Brain pericyte (primary cell): Measurements from ENCODE around the gene TP53I11.

Experiments used
- DNase-seq: peaks from one replicate; pipeline ENCODE4 v3.0.0-alpha.2; 2012; ENCODE audit warnings: low read depth, low spot score

Gene TP53I11

DNA sequence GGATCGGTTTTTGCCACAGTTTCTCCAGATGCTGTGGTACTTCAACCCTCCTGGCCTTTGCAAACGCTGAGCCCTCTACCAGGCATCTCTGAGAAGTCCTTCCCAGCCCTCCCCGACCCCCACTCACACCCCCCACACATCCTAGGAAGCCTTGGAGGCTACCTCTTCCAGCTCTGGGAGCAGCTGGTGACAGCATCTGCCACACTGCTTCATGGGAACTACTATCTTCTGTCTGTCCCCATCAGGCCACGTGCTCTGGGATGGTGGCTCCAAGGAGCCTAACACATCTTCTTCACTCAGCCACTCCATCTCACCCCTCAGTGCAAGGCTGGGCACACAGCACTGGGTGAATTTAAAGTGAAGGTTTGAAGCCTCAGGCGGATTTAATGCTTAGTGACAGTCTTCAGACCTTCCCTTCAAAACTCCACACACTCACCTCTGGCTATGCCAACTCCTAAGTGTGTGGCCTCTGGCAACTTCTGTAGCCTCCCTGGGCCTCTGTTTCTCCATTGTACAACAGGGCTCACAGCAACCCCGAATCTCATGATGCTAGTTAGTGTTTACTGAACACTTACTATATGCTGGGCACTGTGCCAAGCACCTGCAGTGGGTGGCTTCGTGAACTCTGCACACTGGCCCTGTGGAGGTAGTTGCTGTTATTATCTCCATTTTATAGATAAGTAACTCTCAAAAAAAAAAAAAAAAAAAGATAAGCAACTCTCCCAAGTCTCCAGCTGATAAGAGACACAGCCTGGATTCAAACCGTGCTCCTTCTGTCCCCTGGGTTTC, 7.3 kb upstream of the TP53I11 start:
- DNase-seq = no peak

DNA sequence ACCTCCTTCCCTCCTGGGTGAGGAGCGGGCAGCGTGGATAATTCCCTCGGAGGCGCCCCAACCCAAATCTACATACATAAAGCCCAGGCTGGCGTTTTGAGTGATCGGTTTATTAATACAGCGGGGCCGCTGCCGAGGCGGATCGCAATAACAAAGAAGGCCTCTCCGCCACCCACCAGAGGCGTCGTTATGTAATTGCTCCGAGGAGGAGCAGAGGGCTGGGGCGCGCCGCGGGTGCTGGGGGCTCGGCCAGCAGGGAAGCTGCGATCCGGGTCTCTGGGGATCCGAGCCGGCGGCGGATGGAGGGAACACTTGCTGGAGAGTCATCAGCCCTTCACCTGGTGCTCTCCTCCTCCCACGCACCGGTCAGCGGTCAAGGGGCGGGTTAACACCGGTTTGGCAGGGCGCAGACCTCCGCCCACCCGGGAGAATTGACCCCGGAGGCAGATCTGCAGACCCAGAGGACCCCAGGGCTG, 6.4 kb upstream of the TP53I11 start:
- no peak for DNase-seq

DNA sequence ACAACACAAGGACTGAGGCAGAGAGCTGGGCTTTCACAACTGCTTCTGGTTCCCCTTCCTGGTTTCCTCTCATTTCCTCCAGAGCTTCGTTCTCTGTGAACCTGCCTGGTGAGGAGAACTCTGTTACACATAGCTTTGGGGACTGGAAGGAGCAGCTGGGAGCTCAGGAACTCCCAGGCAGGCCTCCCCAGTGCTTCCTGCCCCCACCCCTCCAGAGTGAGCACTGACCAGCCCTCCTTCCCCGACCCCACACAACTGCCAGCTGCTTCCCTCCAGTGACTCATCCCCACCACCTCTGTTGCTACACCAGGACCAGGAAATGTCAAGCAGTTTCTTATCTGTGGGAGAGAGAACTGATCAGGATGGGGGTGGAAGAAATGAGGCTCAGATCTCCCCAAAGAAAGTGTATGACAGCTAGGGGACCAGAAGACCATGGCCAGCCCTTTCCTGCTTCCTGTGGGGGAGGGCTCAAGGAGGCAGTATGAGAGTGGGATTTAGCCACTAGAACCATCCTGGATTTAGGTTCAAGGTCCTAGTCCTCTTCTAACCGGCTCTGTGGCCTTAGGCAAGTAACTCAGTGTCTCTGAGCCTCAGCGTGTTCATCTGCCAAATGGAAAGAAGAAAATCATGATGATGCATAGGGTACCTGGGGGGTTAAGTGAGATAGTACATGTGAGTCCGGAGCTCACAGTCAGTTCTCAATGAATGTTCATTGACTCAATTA, 4.5 kb upstream of the TP53I11 start:
- DNase-seq = peak; percentile 16

DNA sequence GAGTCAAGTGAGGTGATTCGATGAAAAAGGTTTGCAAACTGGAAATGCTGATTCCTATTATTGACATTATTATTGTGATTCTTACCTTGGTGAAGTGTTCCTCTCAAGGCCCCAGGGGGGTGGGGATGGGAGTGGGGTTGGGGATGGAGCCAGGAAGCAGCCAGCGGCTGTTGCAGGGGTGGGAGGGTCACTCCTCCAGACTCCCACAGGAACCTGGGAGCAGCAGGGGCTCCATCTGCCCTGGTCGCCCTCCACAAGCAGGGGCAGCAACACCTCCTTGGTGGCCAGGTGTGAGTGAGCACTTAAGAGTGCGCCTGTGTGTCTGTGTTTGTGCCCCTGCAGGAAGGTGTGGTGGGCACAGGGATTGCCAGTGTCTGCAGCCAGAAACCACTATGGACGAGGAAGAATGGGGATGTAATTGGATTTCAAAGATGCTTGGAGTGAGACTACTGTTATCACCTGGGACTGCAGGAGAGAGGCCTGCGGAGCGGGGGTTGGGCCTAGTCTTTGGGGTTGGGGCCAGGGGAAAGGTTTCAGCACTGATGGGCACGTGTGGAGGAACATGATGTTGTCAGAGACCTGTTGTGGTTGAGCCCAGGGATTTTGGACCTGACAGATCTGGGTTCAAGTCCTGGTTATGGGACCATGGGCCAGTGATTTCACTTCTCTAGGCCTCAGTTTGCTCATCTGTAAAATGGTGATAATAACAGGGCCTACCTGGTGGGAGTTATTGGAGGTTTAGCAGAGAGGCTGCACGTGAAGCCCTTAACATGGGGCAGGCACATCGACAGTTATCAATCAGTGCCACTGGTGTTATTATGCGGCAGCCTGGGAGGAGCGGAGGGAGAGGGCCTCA, 3.6 kb upstream of the TP53I11 start:
- no peak for DNase-seq

- DNase-seq = no peak
Observed at GRCh38 chr11:44952500-44953260, 2.0 kb upstream of the TP53I11 start.

- no peak for DNase-seq
Observed at GRCh38 chr11:44952082-44952481, 1.4 kb upstream of the TP53I11 start.

DNA sequence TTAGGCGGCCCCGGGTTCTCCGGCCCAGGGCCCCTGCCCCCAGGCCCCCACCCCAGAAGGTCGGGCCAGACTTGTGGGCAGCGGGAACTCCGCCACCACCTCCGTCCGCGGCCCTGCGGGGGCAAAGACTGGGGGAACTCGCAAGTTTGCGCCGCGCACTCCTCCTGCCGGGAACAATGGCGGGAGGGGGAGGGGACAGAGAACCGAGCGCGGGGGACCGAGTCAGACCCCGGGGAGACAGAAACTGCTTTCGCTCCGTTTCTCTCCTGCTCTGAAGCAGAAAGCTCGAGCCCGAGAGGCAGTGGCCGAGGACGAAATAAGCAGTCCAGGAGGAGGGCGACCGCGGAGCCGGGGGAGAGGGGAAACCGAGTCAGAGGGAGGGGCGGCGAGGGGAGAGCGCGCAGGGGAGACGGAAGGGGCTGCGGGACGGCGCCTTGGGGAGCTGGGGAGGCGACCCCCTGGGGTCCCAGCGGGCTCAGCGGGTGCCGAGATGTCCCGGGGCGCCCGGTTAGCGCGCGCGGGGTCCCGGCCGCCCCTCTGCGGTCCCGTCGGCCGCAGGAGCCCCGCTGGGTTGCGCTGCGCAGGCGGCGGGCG, 555 bp downstream of the TP53I11 start:
- no peak for DNase-seq

- no peak for DNase-seq
Observed at GRCh38 chr11:44949160-44950030, 1.3 kb downstream of the TP53I11 start.

GRCh38 chr11:44948155-44948554, 2.5 kb downstream of the TP53I11 start:
- no peak for DNase-seq

DNA sequence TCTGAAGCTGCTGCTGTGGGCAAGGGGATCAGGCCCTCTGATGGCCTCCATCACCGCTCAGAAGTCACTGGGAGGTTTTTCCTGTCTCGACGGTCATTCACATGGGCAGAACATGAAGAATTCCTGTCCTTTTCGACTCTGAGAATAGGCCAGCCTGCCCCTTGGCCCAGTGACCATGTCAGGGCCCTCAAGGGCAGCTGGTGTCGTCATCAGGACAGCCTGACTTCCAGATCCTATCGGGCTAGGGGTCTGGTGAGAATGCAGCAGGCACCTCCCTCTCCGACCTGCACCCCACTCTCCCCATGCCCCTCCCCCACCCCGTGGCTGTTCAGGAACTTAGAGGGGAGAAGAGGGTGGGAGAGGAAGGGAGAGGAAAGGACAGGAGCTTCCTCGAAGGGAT, 3.6 kb downstream of the TP53I11 start:
- no peak for DNase-seq

- DNase-seq = no peak
Observed at GRCh38 chr11:44946263-44946662, 4.4 kb downstream of the TP53I11 start.

- DNase-seq = no peak
Observed at GRCh38 chr11:44945666-44946065, 5.0 kb downstream of the TP53I11 start.

GRCh38 chr11:44944853-44945235, 5.8 kb downstream of the TP53I11 start:
- no peak for DNase-seq

- DNase-seq = no peak
Observed at GRCh38 chr11:44944181-44944852, 6.4 kb downstream of the TP53I11 start.

DNA sequence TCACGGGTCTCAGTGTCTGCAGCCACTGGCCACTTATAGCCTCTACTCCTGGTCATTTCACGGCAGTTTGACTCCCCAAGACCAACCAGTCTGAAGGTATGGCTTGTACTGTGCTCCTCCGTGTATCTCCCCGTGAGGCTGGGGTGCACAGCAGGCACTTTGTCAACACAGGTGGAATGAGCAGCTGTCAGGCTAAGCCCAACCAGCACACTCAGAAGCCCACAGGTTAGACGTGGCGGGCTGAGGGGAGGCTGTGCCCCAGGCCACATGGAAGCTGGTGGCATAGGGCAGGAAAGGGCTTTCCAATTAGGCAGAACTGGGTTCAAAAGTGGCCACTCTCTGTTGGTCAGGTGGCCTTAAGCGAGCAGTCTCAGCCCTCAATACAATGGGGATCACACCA, 7.0 kb downstream of the TP53I11 start:
- DNase-seq = no peak

GRCh38 chr11:44943118-44943517, 7.6 kb downstream of the TP53I11 start:
- DNase-seq = no peak

GRCh38 chr11:44942029-44942955, 8.4 kb downstream of the TP53I11 start:
- DNase-seq = no peak

- DNase-seq = no peak
Observed at GRCh38 chr11:44941259-44942021, 9.2 kb downstream of the TP53I11 start.
